ENCODE data around the gene DGCR2.

Gene DGCR2

GRCh38 chr22:19046719-19047609 is 75.2 kb downstream of the DGCR2 start:
- no peak for DNase-seq (ENCODE audit: low read depth, low spot score)
- no peak overlapping the region for H3K27ac ChIP-seq

- H3K27ac ChIP-seq, result no peak overlapping the region
- DNase-seq (ENCODE audit: low read depth, low spot score), result no peak
Observed at GRCh38 chr22:19046287-19046686, 75.9 kb downstream of the DGCR2 start.

DNA sequence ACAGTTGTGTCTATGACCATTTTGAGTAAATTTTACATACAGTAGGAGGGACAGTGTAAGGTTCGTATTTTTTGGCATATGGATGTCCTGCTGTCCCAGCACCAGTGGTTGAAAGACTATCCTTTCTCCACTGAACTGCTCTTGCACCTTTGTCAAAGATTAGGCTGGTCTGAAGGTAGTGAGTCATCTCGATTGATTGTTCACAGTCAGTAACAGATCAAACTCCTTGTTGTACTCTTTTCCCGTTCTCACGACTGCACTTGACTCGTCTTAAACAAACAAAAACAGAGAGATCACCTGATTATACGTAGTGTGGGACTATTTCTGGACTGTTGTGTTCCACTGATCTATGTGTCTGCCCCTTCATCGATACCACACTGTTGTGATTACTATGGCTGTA is 77.1 kb downstream of the DGCR2 start:
- no peak overlapping the region for H3K27ac ChIP-seq
- no peak for DNase-seq (ENCODE audit: low read depth, low spot score)

GRCh38 chr22:19044381-19044780 is 77.8 kb downstream of the DGCR2 start:
- DNase-seq (ENCODE audit: low read depth, low spot score), result no peak
- H3K27ac ChIP-seq, result no peak overlapping the region

DNA sequence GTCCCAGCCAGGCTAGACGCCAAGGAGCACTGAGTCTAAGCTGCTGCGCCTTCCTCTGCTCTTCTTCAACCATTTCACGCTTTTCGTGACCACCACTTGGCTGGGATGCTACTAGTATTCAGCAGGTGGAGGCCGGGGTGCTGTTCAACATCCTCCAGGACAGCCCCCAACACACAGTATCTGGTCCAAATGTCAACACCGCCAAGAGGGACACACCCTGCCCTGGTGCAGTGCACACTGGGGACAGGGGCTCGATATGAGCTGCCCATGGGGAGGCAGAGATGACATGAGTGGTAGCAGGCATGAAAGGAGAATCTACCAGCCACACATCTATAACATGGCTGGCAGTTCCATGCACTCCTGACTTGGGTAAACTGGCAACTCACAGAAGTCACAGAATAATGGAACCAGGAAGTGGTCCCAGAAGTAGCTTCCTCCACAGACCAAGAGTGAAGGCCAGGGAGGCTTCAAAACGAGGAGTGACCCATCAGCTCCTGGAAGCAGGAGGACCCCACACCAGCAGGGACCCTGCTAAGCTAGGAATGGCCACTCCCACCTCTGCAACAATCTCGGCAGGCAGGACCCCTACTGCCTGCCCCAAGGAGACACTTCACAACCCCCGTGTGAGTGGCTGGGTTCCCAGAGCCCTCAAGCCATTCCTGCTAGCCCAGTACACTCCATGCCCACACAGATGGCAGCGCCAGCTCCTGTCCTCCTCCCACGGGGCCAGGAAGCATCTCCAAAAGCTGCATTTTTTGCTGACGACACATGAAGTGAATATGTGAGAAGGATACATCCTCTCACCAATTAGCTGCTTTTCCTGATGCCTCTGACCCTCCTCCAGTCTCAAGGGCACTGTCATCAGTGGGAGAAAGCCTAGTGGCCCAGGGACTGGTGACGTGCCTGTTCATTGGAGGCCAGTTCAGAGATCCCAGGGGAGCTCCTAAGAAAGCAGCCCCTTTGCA is 78.8 kb downstream of the DGCR2 start:
- DNase-seq (ENCODE audit: low read depth, low spot score), result no peak
- H3K27ac ChIP-seq, result no peak overlapping the region

DNA sequence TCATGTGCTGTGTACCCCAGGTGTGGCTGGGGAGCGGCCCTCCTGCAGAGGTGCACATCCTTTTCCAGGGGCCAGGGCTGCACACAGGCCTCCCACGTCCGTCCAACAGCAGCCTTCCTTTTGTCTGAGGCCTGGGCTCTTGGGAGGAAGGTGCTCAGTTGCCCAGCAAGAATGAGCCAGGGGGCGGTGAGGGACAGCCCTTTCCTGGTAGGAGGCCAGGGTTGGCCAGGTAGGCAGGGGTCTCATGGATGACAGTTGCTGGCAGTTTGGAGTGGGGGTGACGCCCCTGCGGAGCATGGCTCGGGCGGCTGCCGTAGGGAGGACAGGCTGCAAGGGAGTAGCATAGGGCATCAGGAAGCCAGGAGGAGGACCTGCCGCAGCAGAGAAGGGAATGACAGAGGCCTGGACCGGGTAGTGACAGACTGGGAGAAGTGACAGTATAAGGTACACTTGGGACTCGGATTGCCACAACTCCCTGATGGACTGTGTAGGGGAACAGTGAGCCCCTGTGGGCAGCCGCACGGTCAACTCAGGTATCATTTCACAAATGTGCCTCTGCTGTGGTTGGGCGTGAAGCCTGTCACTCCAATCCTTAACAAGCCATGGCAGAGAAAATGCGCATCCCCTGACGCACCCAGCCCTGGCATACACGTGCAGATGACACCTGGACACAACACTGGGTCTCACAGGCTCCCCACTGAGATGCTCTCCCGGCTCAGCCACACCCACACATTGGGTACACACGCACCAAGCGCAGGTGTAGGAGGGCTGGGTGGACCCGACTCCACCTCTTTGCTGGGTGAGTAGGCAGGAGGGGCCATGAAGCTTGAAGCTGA is 79.7 kb downstream of the DGCR2 start:
- DNase-seq (ENCODE audit: low read depth, low spot score), result no peak

GRCh38 chr22:19041704-19042074 is 80.5 kb downstream of the DGCR2 start:
- DNase-seq (ENCODE audit: low read depth, low spot score), result no peak
- H3K27ac ChIP-seq, result no peak overlapping the region

More for the DNA sequence above, 79.7 kb downstream of the DGCR2 start:
- no peak overlapping the region for H3K27ac ChIP-seq

DNA sequence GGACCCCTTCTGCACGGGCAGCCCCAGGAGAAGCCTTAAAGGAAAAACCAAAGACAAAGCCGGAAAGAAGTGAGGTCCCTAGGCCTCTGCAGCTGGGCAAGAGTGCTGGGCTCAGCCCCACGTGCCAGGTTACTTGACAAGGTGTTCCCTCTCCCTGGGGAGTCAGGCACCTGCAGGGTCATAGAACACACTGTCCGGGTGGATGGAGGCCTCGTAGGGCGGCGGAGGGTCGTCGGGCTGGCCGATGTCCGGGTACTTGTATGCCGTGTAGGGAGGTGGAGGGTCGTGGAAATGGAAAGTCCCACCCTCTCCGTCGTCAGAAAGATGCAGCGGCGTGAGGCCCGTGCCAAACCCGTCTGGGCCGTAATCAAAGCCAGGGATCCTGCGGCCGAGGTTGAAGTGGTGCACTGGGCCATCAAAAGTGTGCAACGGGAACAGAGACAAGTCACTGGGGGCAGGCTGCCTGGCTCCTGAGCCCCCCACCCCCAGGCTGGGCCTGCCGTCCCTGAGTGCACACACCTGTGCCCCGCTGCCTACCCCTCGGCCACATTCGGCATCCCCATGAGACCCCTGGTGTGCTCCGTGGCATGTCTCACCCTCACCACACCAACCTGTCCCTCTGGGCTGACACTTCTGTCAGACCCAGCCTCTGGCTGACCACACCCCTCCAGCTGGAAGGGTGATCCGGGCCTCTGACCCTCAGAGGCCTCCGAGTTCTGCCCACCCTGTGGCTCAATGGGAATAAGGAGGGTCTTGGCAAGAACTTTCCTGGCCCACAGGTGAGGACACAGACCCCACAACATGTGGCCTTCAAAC is 81.1 kb downstream of the DGCR2 start:
- no peak for DNase-seq (ENCODE audit: low read depth, low spot score)
- H3K27ac ChIP-seq, result no peak overlapping the region

DNA sequence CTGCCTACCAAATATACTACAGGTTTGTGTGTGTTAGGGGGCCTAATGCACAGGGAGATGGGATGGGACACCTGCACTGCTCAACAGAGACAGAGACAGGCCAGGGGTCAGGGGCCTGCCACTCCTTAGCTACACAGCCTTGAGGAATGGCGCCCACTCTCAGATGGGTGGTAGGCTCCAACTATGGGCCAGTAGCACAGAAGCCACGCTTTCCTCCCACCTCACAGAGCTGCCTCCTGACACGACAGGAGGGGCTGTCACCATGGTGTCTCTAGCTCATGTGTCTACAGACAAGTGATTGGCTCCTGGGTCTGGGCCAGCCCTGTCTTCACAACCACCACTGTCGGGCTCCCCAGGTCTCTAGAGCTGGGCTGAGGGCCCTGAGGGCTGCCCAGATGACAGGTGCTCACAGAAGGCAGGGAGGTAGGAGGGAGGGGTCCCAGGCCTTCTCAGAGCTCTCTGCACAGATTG is 81.8 kb downstream of the DGCR2 start:
- DNase-seq (ENCODE audit: low read depth, low spot score), result no peak
- no peak overlapping the region for H3K27ac ChIP-seq

DNA sequence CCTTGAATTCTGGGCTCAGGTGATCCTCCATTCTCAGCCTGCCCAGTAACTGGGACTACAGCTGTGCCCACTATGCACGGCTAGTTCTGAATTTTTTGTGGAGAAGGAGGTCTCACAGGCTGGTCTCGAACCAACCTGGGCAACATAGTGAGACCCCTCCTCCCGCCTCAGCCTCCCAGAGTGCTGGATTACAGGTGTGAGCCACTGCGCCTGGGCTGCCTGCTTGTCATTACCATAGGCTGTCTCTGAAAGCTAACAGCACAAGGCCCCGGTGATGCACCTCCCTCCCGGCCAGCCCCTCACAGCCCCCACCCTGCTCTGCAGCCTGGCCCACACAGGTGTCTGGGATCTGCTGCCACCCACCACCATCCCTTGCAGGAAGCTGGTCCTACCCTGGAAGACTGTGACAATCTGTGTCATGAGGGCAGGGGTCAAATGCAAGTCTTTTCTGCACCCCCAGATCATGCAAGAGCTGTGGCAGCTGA is 82.4 kb downstream of the DGCR2 start:
- no peak overlapping the region for H3K27ac ChIP-seq
- DNase-seq (ENCODE audit: low read depth, low spot score), result no peak

GRCh38 chr22:19039448-19039780 is 82.8 kb downstream of the DGCR2 start:
- no peak overlapping the region for H3K27ac ChIP-seq
- no peak for DNase-seq (ENCODE audit: low read depth, low spot score)

DNA sequence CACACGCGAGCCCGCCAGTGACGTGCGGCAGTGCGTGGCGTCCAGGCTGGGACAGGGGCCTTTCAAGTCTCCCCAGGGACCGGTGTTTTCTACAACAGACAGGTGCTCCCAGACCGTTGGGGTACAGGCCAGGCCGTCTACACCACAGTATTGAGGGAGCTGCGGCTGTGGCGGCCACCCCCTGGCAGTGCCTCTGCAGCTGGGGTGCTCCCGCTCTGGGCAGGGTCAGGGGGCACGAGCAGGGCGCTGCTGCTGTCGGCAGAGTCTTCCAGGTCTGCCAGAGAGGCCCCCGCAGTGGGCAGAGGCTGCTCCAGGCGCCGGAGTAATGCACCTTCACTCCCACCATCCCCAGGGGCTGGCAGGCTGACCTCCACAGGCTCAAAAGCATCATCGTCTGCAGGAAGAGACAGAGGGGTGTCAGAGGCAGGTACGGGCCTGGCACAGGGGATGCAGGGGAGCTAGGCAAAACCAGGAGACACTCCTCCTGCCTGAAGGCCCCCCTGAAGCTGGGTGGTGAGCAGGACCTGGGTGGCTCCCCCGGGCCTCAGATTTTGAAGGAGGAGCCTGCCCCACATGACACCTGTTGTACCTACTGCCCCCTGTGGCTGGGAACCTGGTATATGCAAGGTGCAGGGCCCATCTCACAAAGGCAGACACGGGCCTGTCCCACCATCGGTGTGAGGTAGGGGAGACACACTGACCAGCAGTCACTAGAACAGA is 83.3 kb downstream of the DGCR2 start:
- no peak overlapping the region for H3K27ac ChIP-seq
- DNase-seq (ENCODE audit: low read depth, low spot score), result no peak

GRCh38 chr22:19038164-19038546 is 84.1 kb downstream of the DGCR2 start:
- no peak overlapping the region for H3K27ac ChIP-seq
- no peak for DNase-seq (ENCODE audit: low read depth, low spot score)

GRCh38 chr22:19037282-19038163 is 84.7 kb downstream of the DGCR2 start:
- H3K27ac ChIP-seq, result no peak overlapping the region
- no peak for DNase-seq (ENCODE audit: low read depth, low spot score)

DNA sequence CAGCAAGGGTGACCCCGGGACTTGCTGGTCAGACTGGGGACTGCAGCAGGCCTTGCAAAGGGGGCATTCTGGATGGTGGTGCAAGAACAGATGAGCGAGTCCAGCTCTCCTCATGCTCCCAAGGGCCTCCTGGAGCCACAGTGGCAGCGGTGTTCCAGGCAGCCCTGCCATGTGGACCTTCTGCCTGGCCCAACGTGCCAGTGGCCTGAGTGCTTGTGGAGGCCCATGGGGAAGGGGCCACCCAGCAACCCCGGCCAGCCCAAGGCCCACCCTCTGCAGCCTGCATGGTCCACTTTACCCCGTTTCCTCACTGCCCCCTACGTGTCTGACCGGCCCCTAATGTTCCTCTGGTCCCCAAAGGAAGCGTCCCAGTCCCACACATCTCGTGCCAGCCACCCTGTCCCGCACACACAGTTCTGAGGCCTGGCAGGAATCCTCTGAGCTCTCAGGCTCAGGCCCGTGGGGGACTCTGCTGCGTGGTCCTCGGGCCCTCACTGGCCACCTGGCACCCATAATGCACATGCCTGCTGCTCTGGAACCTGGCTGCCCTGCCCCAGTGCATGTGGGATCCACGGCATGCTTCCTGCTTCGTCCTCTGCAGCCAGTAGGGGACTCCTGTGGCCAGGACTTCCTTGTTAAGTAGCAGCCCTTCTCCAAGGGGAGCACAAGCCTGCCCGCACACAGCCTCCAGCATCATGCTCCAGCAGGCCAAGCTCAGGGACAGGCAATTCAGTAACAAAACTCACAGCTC is 85.5 kb downstream of the DGCR2 start:
- no peak overlapping the region for H3K27ac ChIP-seq
- no peak for DNase-seq (ENCODE audit: low read depth, low spot score)

- no peak overlapping the region for H3K27ac ChIP-seq
- DNase-seq (ENCODE audit: low read depth, low spot score), result no peak
Observed at GRCh38 chr22:19036229-19036522, 86.0 kb downstream of the DGCR2 start.

- no peak overlapping the region for H3K27ac ChIP-seq
- DNase-seq (ENCODE audit: low read depth, low spot score), result no peak
Observed at GRCh38 chr22:19035474-19036228, 86.6 kb downstream of the DGCR2 start.

All from epithelial cell of prostate (primary cell).